HepG2 (cell line): ENCODE measurements around the gene ZDHHC3. TPM values are rescaled to one million over a fixed set of nuclear protein-coding genes. Genes with fewer than 3 reads are reported as not detected.

Experiments
- ATAC-seq: fragments of 200-7000 bp; cut with Tn5 transposase; 3 replicates; pipeline ENCODE4 v1.9.1; 2020; ENCODE audit warnings: mild to moderate bottlenecking, moderate library complexity
- BruUV-seq: library from RNA; stranded (reverse); fragments of 400-500 nt; replicated peaks from 2 replicates; lab custom pipeline; 2021; lab: Mats Ljungman, UMichigan
- CTCF ChIA-PET: fragments of 300-600 bp; formaldehyde crosslinking; extraction: SDS; loops from one replicate; lab custom pipeline; 2021; ENCODE audit warnings: low total read pairs, inconsistent platforms, low intra/inter-chr PET ratio; lab: Yijun Ruan, JAX
- POLR2A ChIA-PET: fragments of 350-600 bp; sonication (Branson Sonifier 250); formaldehyde crosslinking; loops from one replicate; lab custom pipeline; 2020; ENCODE audit warnings: antibody characterized with exemption, inconsistent platforms; lab: Yijun Ruan, JAX
- DNase-seq: peaks from one replicate; pipeline ENCODE4 v3.0.0-alpha.2; 2015; ENCODE audit warnings: low spot score
- FAIRE-seq: peaks from 3 replicates; lab custom pipeline; 2011; peaks lifted over from hg19 to GRCh38; lab: Jason Lieb, UNC
- H2AFZ ChIP-seq: one replicate; pipeline ENCODE4 v1.6.1; 2011; ENCODE audit warnings: low read length, inconsistent platforms
- H3K27ac ChIP-seq: fragments of 300-600 bp; 3 replicates; pipeline ENCODE4 v1.8.0; 2011; ENCODE audit warnings: mixed run types, mild to moderate bottlenecking, mixed read lengths, low read length, inconsistent platforms; ENCODE audit not compliant: insufficient read depth; ENCODE audit errors: extremely low read length
- H3K27me3 ChIP-seq, 2 experiments: fragments of 200-600 bp in 1 of 2; 2 replicates in 1 of 2; 3 replicates in 1 of 2; pipeline versions ENCODE4 v1.6.0 to v1.8.0; 2011; ENCODE audit warnings: low read length in 2 of 2, mild to moderate bottlenecking in 2 of 2, moderate library complexity in 2 of 2, inconsistent platforms in 1 of 2; ENCODE audit not compliant: insufficient read depth in 2 of 2, control insufficient read depth in 1 of 2
- H3K36me3 ChIP-seq, 2 experiments: fragments of 200-600 bp in 1 of 2; replicated peaks in 1 of 2; 2 replicates in 1 of 2; 3 replicates in 1 of 2; pipeline versions ENCODE4 v1.5.1 to v1.8.0; 2011; ENCODE audit warnings: low read length in 2 of 2, inconsistent platforms in 1 of 2; ENCODE audit not compliant: insufficient read depth in 2 of 2, control insufficient read depth in 1 of 2
- H3K4me1 ChIP-seq: 2 replicates; pipeline ENCODE4 v1.5.1; 2012; ENCODE audit warnings: low read length, inconsistent platforms; ENCODE audit not compliant: insufficient read depth
- H3K4me2 ChIP-seq: 2 replicates; pipeline ENCODE4 v1.6.0; 2011; ENCODE audit warnings: low read depth, low read length, inconsistent platforms
- H3K4me3 ChIP-seq, 3 experiments: fragments of 200-600 bp in 1 of 3; sonication (generic), shearing (Covaris generic) in 1 of 3; replicated peaks in 1 of 3; 2 replicates each; pipeline ENCODE4 v1.5.1; 2011 to 2016; ENCODE audit warnings: low read length in 3 of 3, inconsistent platforms in 2 of 3, low read depth in 2 of 3, mild to moderate bottlenecking in 2 of 3, control low read depth in 1 of 3, mixed read lengths in 1 of 3; ENCODE audit not compliant: insufficient read depth in 1 of 3
- H3K79me2 ChIP-seq: one replicate; pipeline ENCODE4 v1.6.1; 2011; ENCODE audit warnings: low read length, inconsistent platforms; ENCODE audit not compliant: insufficient read depth
- H3K9ac ChIP-seq: 2 replicates; pipeline ENCODE4 v1.6.0; 2011; ENCODE audit warnings: mild to moderate bottlenecking, low read depth, low read length, inconsistent platforms; ENCODE audit not compliant: insufficient read depth
- H3K9me3 ChIP-seq: 2 replicates; pipeline ENCODE4 v1.5.1; 2012; ENCODE audit warnings: mild to moderate bottlenecking, low read length
- H4K20me1 ChIP-seq: 2 replicates; pipeline ENCODE4 v1.6.0; 2011; ENCODE audit warnings: inconsistent platforms, mild to moderate bottlenecking, low read length, moderate library complexity; ENCODE audit not compliant: insufficient read depth
- ARID2 ChIP-seq: sonication (generic); formaldehyde crosslinking; IDR thresholded peaks from 2 replicates; pipeline ENCODE4 v1.8.1; 2022; ENCODE audit warnings: mild to moderate bottlenecking, missing genetic modification reagents, borderline replicate concordance
- BORCS8-MEF2B ChIP-seq: sonication (generic); formaldehyde crosslinking; IDR thresholded peaks from 2 replicates; pipeline ENCODE4 v1.8.0; 2022; ENCODE audit warnings: mild to moderate bottlenecking, missing genetic modification reagents
- CEBPG ChIP-seq: IDR thresholded peaks from 2 replicates; pipeline ENCODE4 v1.6.1; 2016
- DBP ChIP-seq: sonication (generic); formaldehyde crosslinking; IDR thresholded peaks from 2 replicates; pipeline ENCODE4 v1.4.0; 2020; ENCODE audit warnings: missing genetic modification reagents; ENCODE audit errors: not compliant biosample characterization
- E2F1 ChIP-seq: sonication (generic); formaldehyde crosslinking; IDR thresholded peaks from 2 replicates; pipeline ENCODE4 v1.5.0; 2020; ENCODE audit warnings: missing genetic modification reagents
- FOXC1 ChIP-seq: sonication (generic); formaldehyde crosslinking; IDR thresholded peaks from 2 replicates; pipeline ENCODE4 v1.8.0; 2022; ENCODE audit warnings: mild to moderate bottlenecking, missing genetic modification reagents, borderline replicate concordance
- NKX3-1 ChIP-seq: sonication (generic); formaldehyde crosslinking; IDR thresholded peaks from 2 replicates; pipeline ENCODE4 v1.5.0; 2020; ENCODE audit warnings: missing genetic modification reagents
- SMC3 ChIP-seq: IDR thresholded peaks from 2 replicates; pipeline ENCODE4 v1.6.1; 2011; ENCODE audit warnings: low read length, improper control_type of control experiment
- SMYD3 ChIP-seq: sonication (generic); formaldehyde crosslinking; IDR thresholded peaks from 2 replicates; pipeline ENCODE4 v1.8.1; 2023; ENCODE audit warnings: mild to moderate bottlenecking, missing genetic modification reagents
- SP2 ChIP-seq: sonication (generic); formaldehyde crosslinking; IDR thresholded peaks from 2 replicates; pipeline ENCODE4 v1.5.1; 2020; ENCODE audit warnings: mild to moderate bottlenecking, missing genetic modification reagents
- TBX3 ChIP-seq: fragments of 450-650 bp; IDR thresholded peaks from 2 replicates; pipeline ENCODE4 v1.6.1; 2017; ENCODE audit warnings: antibody characterized with exemption, mild to moderate bottlenecking, inconsistent platforms, borderline replicate concordance
- ZNF33B ChIP-seq: sonication (generic); formaldehyde crosslinking; IDR thresholded peaks from 2 replicates; pipeline ENCODE4 v1.5.1; 2020; ENCODE audit warnings: mild to moderate bottlenecking, missing genetic modification reagents
- ZNF432 ChIP-seq: sonication (generic); formaldehyde crosslinking; IDR thresholded peaks from 2 replicates; pipeline ENCODE4 v1.5.0; 2020; ENCODE audit warnings: missing genetic modification reagents, mild to moderate bottlenecking, borderline replicate concordance
- WGBS: methylation state at CpG from one replicate; pipeline ENCODE4 v1.1.6; 2017; ENCODE audit warnings: low lambda C conversion rate; 5-methylcytosine and 5-hydroxymethylcytosine counted together
- in situ Hi-C: cut with HindIII; loops from 2 replicates; pipeline ENCODE4 v1.10.0; 2017; ENCODE audit warnings: low pct_unique_long_range_greater_than_20kb; ENCODE audit not compliant: extremely low pct_ligation_motif_present
- intact Hi-C: fragments of 100-400 bp; cut with micrococcal nuclease; formaldehyde crosslinking; loops from one replicate; pipeline ENCODE4 v1.10.0; 2022; ENCODE audit not compliant: unreplicated experiment
- polyA plus RNA-seq, 8 experiments: library from polyadenylated mRNA; depleted of rRNA in 3 of 8; stranded (reverse) in 7 of 8; unstranded in 1 of 8; fragments of >200 nt; fragmentation: Illumina TruSeq in 4 of 8; extraction: Trizol in 4 of 8; gene quantifications; 2 replicates each; pipeline versions ENCODE4 v1.2.1 to v1.2.3, GENCODE V29; 2011 to 2016; ENCODE audit warnings: low read depth in 4 of 8, missing spikeins in 1 of 8, mixed read lengths in 1 of 8; ENCODE audit not compliant: insufficient read depth in 1 of 8
- total RNA-seq, 5 experiments: library from RNA; depleted of rRNA; stranded (reverse); fragments of >200 nt; fragmentation: Illumina TruSeq; extraction: Trizol; gene quantifications; 2 replicates each; pipeline ENCODE4 v1.2.3, GENCODE V29; 2016; ENCODE audit warnings: low read depth in 1 of 5
- TF ChIP-seq, protein P1 (sequence below): sonication (generic); formaldehyde crosslinking; IDR thresholded peaks from 2 replicates; pipeline ENCODE4 v1.8.0; 2022; ENCODE audit warnings: mild to moderate bottlenecking, missing genetic modification reagents, borderline replicate concordance
- TF ChIP-seq, protein P2 (sequence below): IDR thresholded peaks from 2 replicates; pipeline ENCODE4 v1.6.1; 2016; ENCODE audit warnings: low read depth

Gene ZDHHC3
- total and polyA plus RNA-seq, 2 of the 13 experiments (the other 11 are each of a cell fraction or from before 2014, with no cell fraction given), result 44.1 to 65.7 TPM

GRCh38 chr3:45024542-45025255 is 48.7 kb upstream of the ZDHHC3 start:
- in situ Hi-C loops (loop anchor here (25.0 kb wide), 1 partner anchor 463 kb away; no protein-coding TSS in a partner anchor), intact Hi-C loops (no loop called here)
- Histone ChIP-seq H2AFZ (no peak overlapping the region), H4K20me1 (no peaks in the 10 kb centered on the region), H3K9ac (no peak overlapping the region), H3K9me3 (no peaks in the 10 kb centered on the region), H3K27me3 (0 out of 5 replicates have a peak, but pooled peaks cover 0 to 4% of the 10 kb centered on the region in 2 experiments), H3K27ac (no peak overlapping the region), H3K4me3 (no peak overlapping the region), H3K36me3 (no peaks in the 10 kb centered on the region), H3K4me1 (no peaks in the 10 kb centered on the region), H3K79me2 (no peaks in the 10 kb centered on the region), H3K4me2 (no peak overlapping the region)
- ATAC-seq (no peak), DNase-seq (no peak), FAIRE-seq (no peak)
- no TSS peak for BruUV-seq
- ChIA-PET POLR2A (no interaction called here), CTCF (no interaction called here)
- TF ChIP-seq TBX3, result no peak
- TF ChIP-seq BORCS8-MEF2B (CRISPR knock-in tag), result no peak
- TF ChIP-seq NKX3-1, result no peak
- TF ChIP-seq SMC3, result no peak
- TF ChIP-seq, protein P1, sequence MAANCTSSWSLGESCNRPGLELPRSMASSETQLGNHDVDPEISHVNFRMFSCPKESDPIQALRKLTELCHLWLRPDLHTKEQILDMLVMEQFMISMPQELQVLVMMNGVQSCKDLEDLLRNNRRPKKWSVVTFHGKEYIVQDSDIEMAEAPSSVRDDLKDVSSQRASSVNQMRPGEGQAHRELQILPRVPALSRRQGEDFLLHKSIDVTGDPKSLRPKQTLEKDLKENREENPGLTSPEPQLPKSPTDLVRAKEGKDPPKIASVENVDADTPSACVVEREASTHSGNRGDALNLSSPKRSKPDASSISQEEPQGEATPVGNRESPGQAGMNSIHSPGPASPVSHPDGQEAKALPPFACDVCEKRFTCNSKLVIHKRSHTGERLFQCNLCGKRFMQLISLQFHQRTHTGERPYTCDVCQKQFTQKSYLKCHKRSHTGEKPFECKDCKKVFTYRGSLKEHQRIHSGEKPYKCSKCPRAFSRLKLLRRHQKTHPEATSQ (CRISPR knock-in tag), result no peak
- TF ChIP-seq FOXC1 (CRISPR knock-in tag), result no peak
- no peak for TF ChIP-seq ZNF432
- no peak for TF ChIP-seq SMYD3 (CRISPR knock-in tag)
- no peak for TF ChIP-seq CEBPG (CRISPR knock-in tag)
- TF ChIP-seq ARID2 (CRISPR knock-in tag), result no peak
- TF ChIP-seq ZNF33B (CRISPR knock-in tag), result no peak
- no peak for TF ChIP-seq DBP
- no peak for TF ChIP-seq E2F1 (CRISPR knock-in tag)
- TF ChIP-seq SP2 (CRISPR knock-in tag), result no peak
- TF ChIP-seq, protein P2, sequence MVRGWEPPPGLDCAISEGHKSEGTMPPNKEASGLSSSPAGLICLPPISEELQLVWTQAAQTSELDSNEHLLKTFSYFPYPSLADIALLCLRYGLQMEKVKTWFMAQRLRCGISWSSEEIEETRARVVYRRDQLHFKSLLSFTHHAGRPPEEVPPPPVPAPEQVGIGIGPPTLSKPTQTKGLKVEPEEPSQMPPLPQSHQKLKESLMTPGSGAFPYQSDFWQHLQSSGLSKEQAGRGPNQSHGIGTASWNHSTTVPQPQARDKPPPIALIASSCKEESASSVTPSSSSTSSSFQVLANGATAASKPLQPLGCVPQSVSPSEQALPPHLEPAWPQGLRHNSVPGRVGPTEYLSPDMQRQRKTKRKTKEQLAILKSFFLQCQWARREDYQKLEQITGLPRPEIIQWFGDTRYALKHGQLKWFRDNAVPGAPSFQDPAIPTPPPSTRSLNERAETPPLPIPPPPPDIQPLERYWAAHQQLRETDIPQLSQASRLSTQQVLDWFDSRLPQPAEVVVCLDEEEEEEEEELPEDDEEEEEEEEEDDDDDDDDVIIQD, result no peak
- 59% methylated on average over 6 of the region's 6 CpGs for WGBS
